Gastroesophageal sphincter (tissue), 4 donors: ENCODE results near the gene MRPS10. TPM values are rescaled to one million over a fixed set of nuclear protein-coding genes. Genes with fewer than 3 reads are reported as not detected.
A peak's percentile ranks its signal among the peaks of the same experiment; 100 is the strongest.

Source experiments
- ATAC-seq: fragments of 150-250 bp; one replicate; pipeline ENCODE4 v1.9.1; 2016; ENCODE audit warnings: mild to moderate bottlenecking, moderate library complexity
- H3K27ac ChIP-seq, 4 donors: fragments of 200-600 bp; sonication (generic) in 3 of 4; 1 replicate in 3 of 4; 2 replicates in 1 of 4; pipeline ENCODE4 v1.5.1; 2016 to 2019
- H3K27me3 ChIP-seq: fragments of 200-600 bp; sonication (generic); one replicate; pipeline ENCODE4 v1.5.1; 2019
- H3K36me3 ChIP-seq, 2 donors: fragments of 200-600 bp; sonication (generic); one replicate each; pipeline ENCODE4 v1.5.1; 2019; ENCODE audit warnings: control low read depth in 1 of 2
- H3K4me1 ChIP-seq, 3 donors: fragments of 200-600 bp; sonication (generic); 1 replicate in 2 of 3; 2 replicates in 1 of 3; pipeline ENCODE4 v1.5.1; 2016 to 2019; ENCODE audit warnings: control low read depth in 2 of 3
- H3K4me3 ChIP-seq, 2 donors: fragments of 200-600 bp; sonication (generic); one replicate each; pipeline ENCODE4 v1.5.1; 2019; ENCODE audit warnings: mild to moderate bottlenecking in 1 of 2, moderate library complexity in 1 of 2
- H3K9me3 ChIP-seq, 3 donors: fragments of 200-600 bp; sonication (generic); one replicate each; pipeline ENCODE4 v1.5.1; 2017 to 2019; ENCODE audit warnings: control low read depth in 2 of 3
- EP300 ChIP-seq: sonication (generic); formaldehyde crosslinking; IDR thresholded peaks from one replicate; pipeline ENCODE4 v1.6.1; 2017; ENCODE audit warnings: antibody characterized with exemption, mild to moderate bottlenecking
- POLR2A ChIP-seq, 2 donors: fragments of 450-650 bp; IDR thresholded peaks; one replicate each; pipeline ENCODE4 v1.6.1; 2017; ENCODE audit warnings: antibody characterized with exemption in 2 of 2, mild to moderate bottlenecking in 2 of 2, moderate library complexity in 1 of 2
- POLR2AphosphoS5 ChIP-seq: sonication (generic); formaldehyde crosslinking; IDR thresholded peaks from one replicate; pipeline ENCODE4 v1.6.1; 2017; ENCODE audit warnings: antibody characterized with exemption
- WGBS, 2 donors: methylation state at CpG; one replicate each; pipeline ENCODE4 v1.1.5; 2018; ENCODE audit warnings: low coverage in 1 of 2; 5-methylcytosine and 5-hydroxymethylcytosine counted together
- total RNA-seq, 4 donors: library from RNA; depleted of rRNA; stranded (reverse); fragments of >200 nt; gene quantifications; one replicate each; pipeline ENCODE4 v1.1.0, GENCODE V29; 2016
- TF ChIP-seq, protein P1 (sequence below), 4 experiments: fragments of 200-600 bp in 2 of 4; fragments of 450-650 bp in 2 of 4; sonication (generic) in 1 of 4; IDR thresholded peaks; one replicate each; pipeline ENCODE4 v1.5.1; 2017 to 2019; ENCODE audit warnings: antibody characterized with exemption in 4 of 4, mild to moderate bottlenecking in 2 of 4, moderate library complexity in 2 of 4

The MRPS10 gene
- total RNA-seq, 4 donors from 2014 or later = 29.2 to 45.1 (median 34.8) TPM

GRCh38 chr6:42259286-42259685 is 41.6 kb upstream of the MRPS10 start:
- Histone ChIP-seq H3K36me3 (peaks cover 0 to 63% of the 10 kb centered on the region in 2 donors), H3K9me3 (no peaks in the 10 kb centered on the region), H3K4me1 (peaks cover 0 to 37% (median 6%) of the 10 kb centered on the region in 3 donors), H3K27ac (peak overlapping the region in 1 of 4 donors; percentile 52), H3K27me3 (no peaks in the 10 kb centered on the region), H3K4me3 (no peak overlapping the region)
- TF ChIP-seq POLR2AphosphoS5 = no peak
- no peak for TF ChIP-seq EP300
- no peak for TF ChIP-seq POLR2A (IDR thresholded peaks at IDR 0.05)
- TF ChIP-seq, protein P1, sequence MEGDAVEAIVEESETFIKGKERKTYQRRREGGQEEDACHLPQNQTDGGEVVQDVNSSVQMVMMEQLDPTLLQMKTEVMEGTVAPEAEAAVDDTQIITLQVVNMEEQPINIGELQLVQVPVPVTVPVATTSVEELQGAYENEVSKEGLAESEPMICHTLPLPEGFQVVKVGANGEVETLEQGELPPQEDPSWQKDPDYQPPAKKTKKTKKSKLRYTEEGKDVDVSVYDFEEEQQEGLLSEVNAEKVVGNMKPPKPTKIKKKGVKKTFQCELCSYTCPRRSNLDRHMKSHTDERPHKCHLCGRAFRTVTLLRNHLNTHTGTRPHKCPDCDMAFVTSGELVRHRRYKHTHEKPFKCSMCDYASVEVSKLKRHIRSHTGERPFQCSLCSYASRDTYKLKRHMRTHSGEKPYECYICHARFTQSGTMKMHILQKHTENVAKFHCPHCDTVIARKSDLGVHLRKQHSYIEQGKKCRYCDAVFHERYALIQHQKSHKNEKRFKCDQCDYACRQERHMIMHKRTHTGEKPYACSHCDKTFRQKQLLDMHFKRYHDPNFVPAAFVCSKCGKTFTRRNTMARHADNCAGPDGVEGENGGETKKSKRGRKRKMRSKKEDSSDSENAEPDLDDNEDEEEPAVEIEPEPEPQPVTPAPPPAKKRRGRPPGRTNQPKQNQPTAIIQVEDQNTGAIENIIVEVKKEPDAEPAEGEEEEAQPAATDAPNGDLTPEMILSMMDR (IDR thresholded peaks at IDR 0.05) = no peak
- no peak for ATAC-seq
- WGBS, 2 donors = 81 to 88% methylated on average over 6 to 8 of the region's 31 CpGs

- peaks cover 0 to 68% of the 10 kb centered on the region in 2 donors for H3K36me3 ChIP-seq
- no peak for ATAC-seq
- no peak for TF ChIP-seq EP300
- TF ChIP-seq POLR2AphosphoS5 = no peak
- peaks cover 0 to 25% (median 5%) of the 10 kb centered on the region in 3 donors for H3K4me1 ChIP-seq
- no peak overlapping the region for H3K4me3 ChIP-seq
- H3K27ac ChIP-seq = no peak overlapping the region
- H3K27me3 ChIP-seq = no peaks in the 10 kb centered on the region
- H3K9me3 ChIP-seq = no peaks in the 10 kb centered on the region
- WGBS, 2 donors = 65 to 94% methylated on average over 2 to 3 of the region's 3 CpGs
Observed at GRCh38 chr6:42257614-42258013, 40.0 kb upstream of the MRPS10 start.

GRCh38 chr6:42257063-42257462 is 39.4 kb upstream of the MRPS10 start:
- no peak for TF ChIP-seq POLR2AphosphoS5
- TF ChIP-seq, protein P1 (IDR thresholded peaks at IDR 0.05) = no peak
- no peak for TF ChIP-seq POLR2A (IDR thresholded peaks at IDR 0.05)
- peaks cover 0 to 71% of the 10 kb centered on the region in 2 donors for H3K36me3 ChIP-seq
- no peaks in the 10 kb centered on the region for H3K9me3 ChIP-seq
- WGBS, 2 donors = 52 to 54% methylated on average over 2 to 3 of the region's 3 CpGs
- H3K4me1 ChIP-seq = peaks cover 0 to 29% (median 7%) of the 10 kb centered on the region in 3 donors
- no peak for ATAC-seq
- no peaks in the 10 kb centered on the region for H3K27me3 ChIP-seq
- H3K4me3 ChIP-seq = no peak overlapping the region
- H3K27ac ChIP-seq = no peak overlapping the region

DNA sequence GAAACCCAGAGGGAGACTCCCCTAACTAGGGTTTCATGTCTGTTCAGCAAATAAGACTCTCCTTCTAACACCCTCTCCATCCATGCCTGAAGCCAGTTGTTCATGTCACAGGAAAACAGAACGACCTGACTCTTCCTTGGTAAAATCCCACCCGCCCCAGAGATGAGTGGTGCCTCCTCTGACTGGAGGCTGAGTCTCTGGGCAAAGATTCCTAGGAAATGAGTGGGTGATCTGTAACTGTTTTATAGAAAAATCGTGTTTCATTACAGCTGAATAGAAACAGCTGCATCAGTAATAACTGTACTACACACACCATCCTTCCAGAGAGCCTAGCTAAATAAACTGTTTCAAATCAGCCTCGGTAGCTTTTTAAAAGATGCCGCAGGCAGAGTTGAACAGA is 37.4 kb upstream of the MRPS10 start:
- Histone ChIP-seq H3K9me3 (no peaks in the 10 kb centered on the region), H3K27me3 (no peaks in the 10 kb centered on the region), H3K4me1 (peaks cover 0 to 18% (median 6%) of the 10 kb centered on the region in 3 donors), H3K27ac (no peak overlapping the region), H3K36me3 (peaks cover 0 to 74% of the 10 kb centered on the region in 2 donors), H3K4me3 (no peak overlapping the region)
- TF ChIP-seq, protein P1 (IDR thresholded peaks at IDR 0.05) = no peak
- no peak for ATAC-seq
- 84 to 86% methylated on average over 5 of the region's 5 CpGs for WGBS, 2 donors

- Histone ChIP-seq H3K9me3 (no peaks in the 10 kb centered on the region), H3K27me3 (no peaks in the 10 kb centered on the region), H3K27ac (no peak overlapping the region), H3K36me3 (peaks cover 0 to 77% of the 10 kb centered on the region in 2 donors), H3K4me1 (peaks cover 0 to 17% (median 6%) of the 10 kb centered on the region in 3 donors), H3K4me3 (no peak overlapping the region)
- 92 to 100% methylated on average over 1 to 7 of the region's 9 CpGs for WGBS, 2 donors
- ATAC-seq = no peak
- TF ChIP-seq EP300 (no peak), POLR2A (IDR thresholded peaks at IDR 0.05) (no peak)
Observed at GRCh38 chr6:42254505-42254904, 36.8 kb upstream of the MRPS10 start.

DNA sequence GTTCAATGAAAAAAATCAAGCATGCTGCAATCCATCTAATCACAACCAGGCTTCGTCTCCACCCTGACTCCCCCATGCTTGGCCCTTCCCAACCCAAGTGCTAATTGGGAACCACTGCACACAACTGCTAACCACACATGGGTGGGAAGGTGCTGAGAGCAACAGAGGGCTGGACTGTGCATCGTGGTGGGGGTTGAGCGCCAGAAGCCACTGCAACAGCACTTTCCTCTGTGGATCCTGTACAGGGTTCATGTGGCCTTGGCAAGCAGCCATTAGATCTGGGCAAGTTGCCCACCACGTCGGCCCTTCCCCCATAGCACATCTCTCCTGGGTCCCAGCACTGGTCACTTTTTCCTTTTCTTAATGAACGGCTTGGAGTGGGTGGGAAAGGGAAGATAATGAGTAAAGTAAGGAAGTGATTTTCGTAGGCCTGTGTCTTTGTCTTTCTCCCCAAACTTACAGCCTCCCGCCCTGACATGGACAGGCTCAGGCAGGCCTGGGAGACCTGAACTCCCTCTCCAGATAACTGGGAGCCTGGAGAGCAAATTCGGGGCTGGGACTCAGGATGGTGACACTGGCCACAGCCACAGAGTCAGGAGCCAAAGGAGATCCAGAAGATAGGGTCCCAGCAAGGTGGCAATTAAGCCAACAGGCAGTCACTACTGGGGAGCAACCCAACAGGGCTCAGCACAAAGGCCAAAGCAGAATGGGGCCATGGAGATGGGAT is 34.4 kb upstream of the MRPS10 start:
- 20% methylated on average over 2 to 5 of the region's 9 CpGs for WGBS, 2 donors
- H3K27me3 ChIP-seq = no peaks in the 10 kb centered on the region
- TF ChIP-seq, protein P1 (IDR thresholded peaks at IDR 0.05) = no peak
- no peak for TF ChIP-seq POLR2AphosphoS5
- no peak for TF ChIP-seq EP300
- TF ChIP-seq POLR2A (IDR thresholded peaks at IDR 0.05) = no peak
- peak; percentile 66 for ATAC-seq
- no peaks in the 10 kb centered on the region for H3K9me3 ChIP-seq
- H3K4me3 ChIP-seq = no peak overlapping the region
- peak overlapping the region in 3 of 4 donors; percentile 37 to 69 (median 61) for H3K27ac ChIP-seq
- peaks cover 0 to 24% (median 6%) of the 10 kb centered on the region in 3 donors for H3K4me1 ChIP-seq
- H3K36me3 ChIP-seq = peaks cover 0 to 77% of the 10 kb centered on the region in 2 donors
